Measurements from ENCODE around the gene FBLN7.

FBLN7 gene

GRCh38 chr2:112140899-112141625 lies 2.9 kb downstream of the FBLN7 start:
- no peak for DNase-seq (ENCODE audit: low spot score)

- no peak for DNase-seq (ENCODE audit: low spot score)
These were observed 3.4 kb downstream of the FBLN7 start for GRCh38 chr2:112141626-112142007.

GRCh38 chr2:112142525-112143078 lies 4.4 kb downstream of the FBLN7 start:
- no peak for DNase-seq (ENCODE audit: low spot score)

GRCh38 chr2:112143150-112143549 lies 5.0 kb downstream of the FBLN7 start:
- no peak for DNase-seq (ENCODE audit: low spot score)

- no peak for DNase-seq (ENCODE audit: low spot score)
These were observed 6.8 kb downstream of the FBLN7 start for GRCh38 chr2:112144966-112145365.

- DNase-seq (ENCODE audit: low spot score) = no peak
These were observed 9.4 kb downstream of the FBLN7 start for GRCh38 chr2:112147382-112148168.

- DNase-seq (ENCODE audit: low spot score) = no peak
These were observed 10.3 kb downstream of the FBLN7 start for GRCh38 chr2:112148477-112148876.

GRCh38 chr2:112149194-112149593 lies 11.0 kb downstream of the FBLN7 start:
- DNase-seq (ENCODE audit: low spot score) = no peak

- no peak for DNase-seq (ENCODE audit: low spot score)
These were observed 11.8 kb downstream of the FBLN7 start for GRCh38 chr2:112149866-112150435.

GRCh38 chr2:112150447-112150846 lies 12.3 kb downstream of the FBLN7 start:
- DNase-seq (ENCODE audit: low spot score) = no peak

- no peak for DNase-seq (ENCODE audit: low spot score)
These were observed 12.7 kb downstream of the FBLN7 start for GRCh38 chr2:112150851-112151250.

GRCh38 chr2:112151271-112151670 lies 13.1 kb downstream of the FBLN7 start:
- DNase-seq (ENCODE audit: low spot score) = no peak

GRCh38 chr2:112151701-112152440 lies 13.7 kb downstream of the FBLN7 start:
- no peak for DNase-seq (ENCODE audit: low spot score)

- DNase-seq (ENCODE audit: low spot score) = no peak
These were observed 14.4 kb downstream of the FBLN7 start for GRCh38 chr2:112152476-112153178.

- no peak for DNase-seq (ENCODE audit: low spot score)
These were observed 14.9 kb downstream of the FBLN7 start for GRCh38 chr2:112153179-112153490.

GRCh38 chr2:112153501-112153900 lies 15.3 kb downstream of the FBLN7 start:
- no peak for DNase-seq (ENCODE audit: low spot score)

GRCh38 chr2:112154246-112155117 lies 16.3 kb downstream of the FBLN7 start:
- DNase-seq (ENCODE audit: low spot score) = no peak

GRCh38 chr2:112155331-112156151 lies 17.4 kb downstream of the FBLN7 start:
- no peak for DNase-seq (ENCODE audit: low spot score)

GRCh38 chr2:112156152-112156986 lies 18.2 kb downstream of the FBLN7 start:
- no peak for DNase-seq (ENCODE audit: low spot score)
